GM12891 (cell line): ENCODE results near the gene FFAR4.

Experiments
- DNase-seq: peaks from one replicate; pipeline ENCODE4 v3.0.0; 2011; ENCODE audit warnings: low spot score; ENCODE audit not compliant: insufficient read length
- FAIRE-seq: peaks from 2 replicates; lab custom pipeline; 2011; peaks lifted over from hg19 to GRCh38; lab: Jason Lieb, UNC
- PAX5 ChIP-seq: IDR thresholded peaks from 2 replicates; pipeline ENCODE4 v1.6.1; 2011; ENCODE audit warnings: low read length, moderate library complexity, mild to moderate bottlenecking; ENCODE audit not compliant: insufficient read depth, severe bottlenecking
- POLR2A ChIP-seq: IDR thresholded peaks from 2 replicates; pipeline ENCODE4 v1.6.1; 2011; ENCODE audit warnings: low read depth, low read length, control low read depth
- POLR2AphosphoS5 ChIP-seq: IDR thresholded peaks from 2 replicates; pipeline ENCODE4 v1.6.1; 2011; ENCODE audit warnings: low read depth, low read length, control low read depth
- POU2F2 ChIP-seq: IDR thresholded peaks from 2 replicates; pipeline ENCODE4 v1.6.1; 2011; ENCODE audit warnings: low read depth, mild to moderate bottlenecking, control low read depth, low read length, moderate library complexity
- SPI1 ChIP-seq: IDR thresholded peaks from 2 replicates; pipeline ENCODE4 v1.6.1; 2011; ENCODE audit warnings: low read depth, low read length, control low read depth
- TAF1 ChIP-seq: IDR thresholded peaks from 2 replicates; pipeline ENCODE4 v1.6.1; 2011; ENCODE audit warnings: low read depth, low read length, control low read depth

Gene FFAR4

GRCh38 chr10:93589648-93590562, 23.4 kb downstream of the FFAR4 start:
- no peak for DNase-seq
- TF ChIP-seq TAF1 = no peak
- TF ChIP-seq PAX5 = no peak
- no peak for TF ChIP-seq SPI1
- TF ChIP-seq POLR2A = no peak
- TF ChIP-seq POU2F2 = no peak
- no peak for TF ChIP-seq POLR2AphosphoS5
- no peak for FAIRE-seq

DNA sequence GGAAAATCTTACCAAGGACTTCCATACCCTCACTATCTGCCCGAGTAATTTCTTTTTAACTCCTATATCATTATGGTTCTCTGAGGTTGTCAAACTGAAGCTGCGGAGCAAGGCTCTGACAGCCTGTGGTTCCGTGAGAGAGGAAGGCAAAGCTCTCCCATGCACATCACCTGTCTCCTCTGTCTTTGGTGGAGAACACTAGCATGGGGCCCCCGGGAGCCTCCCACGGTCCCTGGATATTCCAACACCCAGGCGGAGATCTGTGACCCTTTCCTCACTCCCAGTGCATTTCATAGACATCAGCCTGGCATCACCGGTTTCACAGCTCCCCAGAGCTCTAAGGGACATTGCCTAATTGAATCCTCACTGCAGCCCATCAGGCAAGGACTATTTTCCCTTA, 24.2 kb downstream of the FFAR4 start:
- FAIRE-seq (no peak), DNase-seq (no peak)
- TF ChIP-seq POLR2AphosphoS5 (no peak), PAX5 (no peak), SPI1 (no peak), TAF1 (no peak), POLR2A (no peak), POU2F2 (no peak)

- TF ChIP-seq POLR2A (no peak), SPI1 (peak; percentile 87)
- FAIRE-seq (no peak), DNase-seq (no peak)
These were observed 24.8 kb downstream of the FFAR4 start for GRCh38 chr10:93591065-93591808.

GRCh38 chr10:93593254-93593653, 26.8 kb downstream of the FFAR4 start:
- no peak for FAIRE-seq
- no peak for DNase-seq
- no peak for TF ChIP-seq POLR2AphosphoS5
- no peak for TF ChIP-seq TAF1
- TF ChIP-seq SPI1 = no peak
- TF ChIP-seq POLR2A = no peak
- no peak for TF ChIP-seq PAX5
- TF ChIP-seq POU2F2 = no peak

DNA sequence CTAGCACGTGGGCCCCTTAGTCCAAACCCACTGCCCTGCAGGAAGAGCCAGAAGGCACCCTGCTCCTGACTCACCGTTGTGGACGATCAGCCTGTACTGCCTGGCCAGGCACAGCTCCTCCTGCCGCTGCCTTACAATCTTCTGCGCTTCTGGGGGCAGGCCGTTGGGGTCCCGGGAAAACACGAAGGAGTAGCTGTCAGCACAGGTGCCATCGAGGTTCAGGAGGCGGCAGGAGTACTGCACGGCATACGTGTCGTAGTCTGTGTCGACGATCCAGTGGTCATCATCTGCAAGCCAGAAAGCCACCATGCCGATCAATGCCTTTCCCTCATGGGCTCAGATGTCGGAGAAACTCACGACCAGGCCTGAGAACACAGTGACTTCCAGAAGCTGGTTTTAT, 27.3 kb downstream of the FFAR4 start:
- FAIRE-seq = no peak
- TF ChIP-seq PAX5 (no peak), POLR2AphosphoS5 (no peak), POU2F2 (no peak), TAF1 (no peak), SPI1 (no peak), POLR2A (no peak)

DNA sequence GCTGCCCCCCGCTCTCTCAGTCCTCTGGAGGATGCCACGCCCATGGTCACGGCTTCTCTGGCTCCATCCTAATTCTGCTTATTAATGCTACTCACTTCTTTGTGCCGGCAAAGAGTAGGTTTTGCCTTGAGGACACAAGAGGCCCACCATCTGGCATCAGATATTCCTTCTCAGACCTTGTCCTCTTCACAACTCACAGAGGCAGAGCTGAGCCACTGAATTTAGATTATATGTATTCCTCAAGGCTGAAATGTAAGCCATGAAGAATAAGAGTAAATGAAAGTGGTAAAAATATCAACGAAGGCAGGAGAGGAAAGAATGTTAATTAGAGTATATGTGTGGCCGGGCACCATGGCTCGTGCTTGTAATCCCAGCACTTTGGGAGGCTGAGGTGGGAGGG, 28.1 kb downstream of the FFAR4 start:
- TF ChIP-seq POLR2A = no peak
- no peak for TF ChIP-seq POLR2AphosphoS5
- no peak for TF ChIP-seq PAX5
- no peak for TF ChIP-seq POU2F2
- TF ChIP-seq TAF1 = no peak
- TF ChIP-seq SPI1 = no peak
- no peak for FAIRE-seq
- no peak for DNase-seq

More for the DNA sequence above, 27.3 kb downstream of the FFAR4 start:
- no peak for DNase-seq

- DNase-seq (no peak), FAIRE-seq (no peak)
- no peak for TF ChIP-seq POU2F2
- TF ChIP-seq PAX5 = no peak
- TF ChIP-seq SPI1 = no peak
- no peak for TF ChIP-seq POLR2AphosphoS5
- TF ChIP-seq POLR2A = no peak
- no peak for TF ChIP-seq TAF1
These were observed 29.1 kb downstream of the FFAR4 start for GRCh38 chr10:93595378-93596161.

DNA sequence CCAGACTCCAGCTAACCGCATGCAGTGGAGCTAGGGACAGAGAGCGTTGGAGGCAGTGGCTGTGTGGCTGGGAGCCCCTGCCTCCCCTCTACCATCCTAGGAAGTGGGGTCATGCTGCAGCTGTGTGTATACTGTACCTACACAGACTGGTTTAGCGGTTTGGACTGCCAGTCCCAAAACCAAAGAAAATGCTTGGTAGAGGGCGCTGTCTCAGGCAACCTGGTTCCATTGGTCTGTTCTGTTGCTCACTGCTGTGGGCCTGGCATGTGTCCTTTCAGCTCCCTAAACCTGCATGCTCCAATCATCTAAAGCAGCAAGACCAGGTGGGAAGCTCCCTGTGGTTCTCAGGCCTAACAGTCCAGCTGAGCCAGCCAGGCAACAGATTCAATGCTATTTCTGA, 30.1 kb downstream of the FFAR4 start:
- no peak for DNase-seq
- no peak for FAIRE-seq
- no peak for TF ChIP-seq TAF1
- no peak for TF ChIP-seq POU2F2
- no peak for TF ChIP-seq SPI1
- no peak for TF ChIP-seq PAX5
- TF ChIP-seq POLR2AphosphoS5 = no peak
- TF ChIP-seq POLR2A = no peak

- no peak for DNase-seq
- FAIRE-seq = no peak
- TF ChIP-seq POLR2A (no peak), PAX5 (no peak), SPI1 (no peak), POU2F2 (no peak), POLR2AphosphoS5 (no peak), TAF1 (no peak)
These were observed 30.7 kb downstream of the FFAR4 start for GRCh38 chr10:93597075-93597599.
